Uterus (tissue), 2 donors: ENCODE results near the gene TMEM117.

Experiments used
- CTCF ChIP-seq, 4 experiments: fragments of 200-600 bp in 2 of 4; fragments of 450-650 bp in 2 of 4; sonication (generic) in 2 of 4; IDR thresholded peaks; one replicate each; pipeline ENCODE4 v1.5.1; 2016 to 2019; ENCODE audit warnings: antibody characterized with exemption in 4 of 4, mild to moderate bottlenecking in 2 of 4, moderate library complexity in 1 of 4
- POLR2A ChIP-seq, 2 donors: fragments of 450-650 bp; IDR thresholded peaks; one replicate each; pipeline ENCODE4 v1.6.1; 2016; ENCODE audit warnings: antibody characterized with exemption in 2 of 2, mild to moderate bottlenecking in 1 of 2, moderate library complexity in 1 of 2

GRCh38 chr12:43893670-43894069, 57.8 kb downstream of the TMEM117 start:
- no peak for TF ChIP-seq CTCF (IDR thresholded peaks at IDR 0.05)
- no peak for TF ChIP-seq POLR2A (IDR thresholded peaks at IDR 0.05)
